ENCODE measurements around the gene PRRX2. TPM values are rescaled to one million over a fixed set of nuclear protein-coding genes. Genes with fewer than 3 reads are reported as not detected.

Gene PRRX2
- total and polyA plus RNA-seq, 2 donors (not counting 1 experiment from before 2014, with no cell fraction given) = not detected

DNA sequence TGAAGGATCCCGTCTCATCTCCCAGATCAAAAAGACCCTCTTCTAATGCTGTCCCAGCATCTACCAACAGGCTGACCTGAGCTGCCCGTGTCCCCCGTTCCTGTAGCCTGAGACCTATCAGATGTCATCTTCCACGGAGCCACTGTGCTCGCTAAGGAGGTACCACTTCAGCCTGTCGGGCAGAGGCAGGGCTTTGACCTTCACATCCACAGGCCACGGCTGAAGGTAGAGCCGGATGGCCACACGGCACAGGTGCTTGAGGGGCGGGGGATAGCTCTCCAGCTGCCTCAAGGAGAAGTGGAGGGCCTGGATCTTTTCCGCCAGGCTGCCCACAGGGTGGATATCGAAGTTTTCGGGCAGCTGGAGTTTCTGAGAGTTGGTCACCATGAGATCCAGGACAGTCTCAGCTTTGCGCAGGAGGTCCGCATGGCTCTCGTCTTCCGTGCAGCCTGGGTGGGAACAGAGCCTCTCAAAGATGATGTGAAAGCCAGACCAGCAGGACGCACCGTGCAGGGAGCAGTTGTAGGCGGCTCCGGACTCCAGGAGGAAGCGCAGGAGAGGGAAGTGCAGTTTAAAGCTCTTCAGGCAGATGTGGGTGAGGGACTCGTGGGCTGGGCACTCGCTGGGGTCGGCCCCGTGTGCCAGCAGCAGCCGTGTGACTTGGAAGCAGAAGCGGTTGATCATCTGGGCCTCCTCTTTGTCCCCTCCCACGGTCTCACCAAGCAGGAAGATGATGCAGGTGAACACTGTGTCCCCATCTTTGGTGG lies 27.6 kb upstream of the PRRX2 start:
- H3K4me3 ChIP-seq (ENCODE audit: control extremely low read depth in 1 of 5, extremely low read depth in 1 of 5, insufficient read depth in 1 of 5, low read depth in 2 of 5, low read length in 4 of 5) = no peak overlapping the region
- H3K27me3 ChIP-seq (replicated peaks in 1 of 4; ENCODE audit: control extremely low read depth in 1 of 4, control insufficient read depth in 3 of 4, insufficient read depth in 4 of 4, low read length in 3 of 4) = no peaks in the 10 kb centered on the region
- DNase-seq (no peak), ATAC-seq (ENCODE audit: low read depth) (no peak)
- H3K27ac ChIP-seq (ENCODE audit: low read length in 2 of 2) = no peak overlapping the region
- H3K27me3 Mint-ChIP-seq = no peaks in the 10 kb centered on the region
- 91% methylated on average over 28 of the region's 29 CpGs for WGBS (ENCODE audit: insufficient coverage)
- H3K4me2 ChIP-seq (replicated peaks; ENCODE audit: low read depth, low read length, poor library complexity, severe bottlenecking) = no peak overlapping the region
- peaks cover 38% of the 10 kb centered on the region for H3K79me2 ChIP-seq (ENCODE audit: control insufficient read depth, insufficient read depth, low read length)
- H3K4me3 Mint-ChIP-seq = no peak overlapping the region
- ChIA-PET POLR2A (no interaction called here), CTCF (interaction anchor here (1.0 to 1.7 kb wide), 2 partner anchors 11 to 13 kb away, joined by 3 to 7 read pairs; no protein-coding TSS in a partner anchor)
- H4K20me1 ChIP-seq (ENCODE audit: control insufficient read depth, insufficient read depth, low read length, poor library complexity, severe bottlenecking) = peaks cover 68% of the 10 kb centered on the region
- no peak overlapping the region for H3K9ac ChIP-seq (ENCODE audit: low read length)
- peak overlapping the region; percentile 61 for H3K27ac Mint-ChIP-seq
- peaks cover 2 to 57% of the 10 kb centered on the region in 2 experiments for H3K36me3 ChIP-seq (replicated peaks in 1 of 2; ENCODE audit: control extremely low read depth in 1 of 2, control insufficient read depth in 1 of 2, extremely low read depth in 1 of 2, insufficient read depth in 2 of 2, low read length in 1 of 2)
- no peak overlapping the region for H2AFZ ChIP-seq (ENCODE audit: insufficient read depth, low read depth, low read length, poor library complexity, severe bottlenecking)
- peaks cover 26% of the 10 kb centered on the region for H3K4me1 Mint-ChIP-seq
- intact Hi-C loops (cut with micrococcal nuclease) = no loop called here
- no peaks in the 10 kb centered on the region for H3K9me3 Mint-ChIP-seq (ENCODE audit: insufficient read depth)
- peaks cover 12 to 17% of the 10 kb centered on the region in 2 donors for H3K4me1 ChIP-seq (ENCODE audit: control insufficient read depth in 2 of 2, insufficient read depth in 2 of 2, low read length in 2 of 2)
- H3K9me3 ChIP-seq (ENCODE audit: control extremely low read depth in 1 of 3, control insufficient read depth in 2 of 3, insufficient read depth in 1 of 3, low read length in 2 of 3) = no peaks in the 10 kb centered on the region
- TF ChIP-seq, protein P1, sequence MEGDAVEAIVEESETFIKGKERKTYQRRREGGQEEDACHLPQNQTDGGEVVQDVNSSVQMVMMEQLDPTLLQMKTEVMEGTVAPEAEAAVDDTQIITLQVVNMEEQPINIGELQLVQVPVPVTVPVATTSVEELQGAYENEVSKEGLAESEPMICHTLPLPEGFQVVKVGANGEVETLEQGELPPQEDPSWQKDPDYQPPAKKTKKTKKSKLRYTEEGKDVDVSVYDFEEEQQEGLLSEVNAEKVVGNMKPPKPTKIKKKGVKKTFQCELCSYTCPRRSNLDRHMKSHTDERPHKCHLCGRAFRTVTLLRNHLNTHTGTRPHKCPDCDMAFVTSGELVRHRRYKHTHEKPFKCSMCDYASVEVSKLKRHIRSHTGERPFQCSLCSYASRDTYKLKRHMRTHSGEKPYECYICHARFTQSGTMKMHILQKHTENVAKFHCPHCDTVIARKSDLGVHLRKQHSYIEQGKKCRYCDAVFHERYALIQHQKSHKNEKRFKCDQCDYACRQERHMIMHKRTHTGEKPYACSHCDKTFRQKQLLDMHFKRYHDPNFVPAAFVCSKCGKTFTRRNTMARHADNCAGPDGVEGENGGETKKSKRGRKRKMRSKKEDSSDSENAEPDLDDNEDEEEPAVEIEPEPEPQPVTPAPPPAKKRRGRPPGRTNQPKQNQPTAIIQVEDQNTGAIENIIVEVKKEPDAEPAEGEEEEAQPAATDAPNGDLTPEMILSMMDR (IDR thresholded peaks at IDR 0.05) = no peak
- TF ChIP-seq EZH2 (IDR thresholded peaks at IDR 0.05; ENCODE audit: borderline replicate concordance, insufficient read depth, low read depth, low read length, poor library complexity, severe bottlenecking) = no peak

DNA sequence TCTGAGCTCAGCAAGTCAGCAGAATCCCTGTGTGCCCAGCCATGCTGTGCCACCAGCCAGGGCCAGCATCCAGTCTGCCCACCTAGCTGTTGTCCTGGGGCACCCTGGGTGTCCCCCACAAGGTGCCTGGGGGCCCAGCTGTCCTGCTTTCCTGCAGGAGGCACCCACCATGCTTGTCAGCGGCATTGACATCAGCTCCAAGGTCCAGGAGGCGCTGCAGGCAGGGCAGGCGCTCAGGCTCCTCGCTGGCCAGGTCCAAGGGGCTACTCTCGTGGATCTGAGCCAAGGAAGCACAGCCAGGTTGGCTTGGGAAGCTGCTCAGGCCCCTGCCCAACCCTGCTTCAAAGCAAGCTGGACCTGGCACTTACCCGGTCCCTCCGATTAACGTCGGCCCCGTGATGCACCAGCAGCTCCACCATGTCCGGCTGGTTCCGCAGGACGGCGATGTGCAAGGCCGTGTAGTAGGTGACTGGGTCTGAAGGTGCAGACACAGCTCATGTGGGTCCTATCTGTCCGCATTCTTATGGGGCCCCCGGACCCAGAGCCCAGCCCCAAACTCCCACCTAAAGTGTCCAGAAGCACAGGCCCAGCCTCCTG lies 26.3 kb upstream of the PRRX2 start:
- H3K27ac Mint-ChIP-seq = no peak overlapping the region
- CTCF ChIA-PET = interaction anchor here (0.5 to 6.2 kb wide), 4 partner anchors 13 to 467 kb away, joined by 3 to 66 read pairs (median 4); partner anchors contain the start of gene NTMT1
- peaks cover 34% of the 10 kb centered on the region for H3K79me2 ChIP-seq (ENCODE audit: control insufficient read depth, insufficient read depth, low read length)
- H3K9ac ChIP-seq (ENCODE audit: low read length) = no peak overlapping the region
- H3K36me3 ChIP-seq (replicated peaks in 1 of 2; ENCODE audit: control extremely low read depth in 1 of 2, control insufficient read depth in 1 of 2, extremely low read depth in 1 of 2, insufficient read depth in 2 of 2, low read length in 1 of 2) = peaks cover 2 to 46% of the 10 kb centered on the region in 2 experiments
- H2AFZ ChIP-seq (ENCODE audit: insufficient read depth, low read depth, low read length, poor library complexity, severe bottlenecking) = no peak overlapping the region
- no peaks in the 10 kb centered on the region for H3K9me3 Mint-ChIP-seq (ENCODE audit: insufficient read depth)
- peaks cover 55% of the 10 kb centered on the region for H4K20me1 ChIP-seq (ENCODE audit: control insufficient read depth, insufficient read depth, low read length, poor library complexity, severe bottlenecking)
- no peak overlapping the region for H3K4me3 Mint-ChIP-seq
- DNase-seq (no peak), ATAC-seq (ENCODE audit: low read depth) (no peak)
- H3K4me3 ChIP-seq (ENCODE audit: control extremely low read depth in 1 of 5, extremely low read depth in 1 of 5, insufficient read depth in 1 of 5, low read depth in 2 of 5, low read length in 4 of 5) = no peak overlapping the region
- H3K27me3 Mint-ChIP-seq = no peaks in the 10 kb centered on the region
- peaks cover 26% of the 10 kb centered on the region for H3K4me1 Mint-ChIP-seq
- intact Hi-C loops (cut with micrococcal nuclease) = no loop called here
- H3K4me2 ChIP-seq (replicated peaks; ENCODE audit: low read depth, low read length, poor library complexity, severe bottlenecking) = no peak overlapping the region
- peaks cover 12 to 17% of the 10 kb centered on the region in 2 donors for H3K4me1 ChIP-seq (ENCODE audit: control insufficient read depth in 2 of 2, insufficient read depth in 2 of 2, low read length in 2 of 2)
- WGBS (ENCODE audit: insufficient coverage) = 97% methylated on average over 17 of the region's 17 CpGs
- no peak for TF ChIP-seq EZH2 (IDR thresholded peaks at IDR 0.05; ENCODE audit: borderline replicate concordance, insufficient read depth, low read depth, low read length, poor library complexity, severe bottlenecking)
- TF ChIP-seq, protein P1 (IDR thresholded peaks at IDR 0.05) = no peak
- no peaks in the 10 kb centered on the region for H3K27me3 ChIP-seq (replicated peaks in 1 of 4; ENCODE audit: control extremely low read depth in 1 of 4, control insufficient read depth in 3 of 4, insufficient read depth in 4 of 4, low read length in 3 of 4)
- no peaks in the 10 kb centered on the region for H3K9me3 ChIP-seq (ENCODE audit: control extremely low read depth in 1 of 3, control insufficient read depth in 2 of 3, insufficient read depth in 1 of 3, low read length in 2 of 3)
- POLR2A ChIA-PET = interaction anchor here (1.8 kb wide), 1 partner anchor 13 kb away, joined by 9 read pairs; the partner anchor contains the start of gene NTMT1
- H3K27ac ChIP-seq (ENCODE audit: low read length in 2 of 2) = no peak overlapping the region
